NCI-H446 (cell line): ENCODE measurements around the gene SDF2L1.
"Not testable (repeated sequence)": the region's sequence is repeated elsewhere in the genome, so short reads cannot be mapped to it uniquely, and the experiment has no call there.

Experiments
- DNase-seq, 2 experiments: peaks; one replicate each; lab custom pipeline; 2025; lab: John Stamatoyannopoulos, UW

The SDF2L1 gene

GRCh38 chr22:21636629-21637218, 5.4 kb upstream of the SDF2L1 start:
- DNase-seq, result no peak

- not testable (repeated sequence) for DNase-seq
Measured at GRCh38 chr22:21637450-21637849, 4.7 kb upstream of the SDF2L1 start.

- DNase-seq, result no peak
Measured at GRCh38 chr22:21639359-21639758, 2.7 kb upstream of the SDF2L1 start.

GRCh38 chr22:21640810-21641209, 1.3 kb upstream of the SDF2L1 start:
- DNase-seq, result no peak

GRCh38 chr22:21641417-21641788, 699 bp upstream of the SDF2L1 start:
- DNase-seq, result no peak

GRCh38 chr22:21642584-21643448, 714 bp downstream of the SDF2L1 start:
- DNase-seq, result peak; percentile 61 to 78

GRCh38 chr22:21643533-21644357, 1.6 kb downstream of the SDF2L1 start:
- no peak for DNase-seq

GRCh38 chr22:21645513-21645912, 3.4 kb downstream of the SDF2L1 start:
- DNase-seq, result not testable (repeated sequence)

GRCh38 chr22:21646608-21647590, 4.8 kb downstream of the SDF2L1 start:
- DNase-seq, result peak; percentile 84 to 87

GRCh38 chr22:21650280-21650679, 8.2 kb downstream of the SDF2L1 start:
- DNase-seq, result no peak

GRCh38 chr22:21650823-21651520, 8.9 kb downstream of the SDF2L1 start:
- peak in 1 of 2 experiments; percentile 18 for DNase-seq

GRCh38 chr22:21651521-21652009, 9.5 kb downstream of the SDF2L1 start:
- no peak for DNase-seq

GRCh38 chr22:21652010-21652546, 10.0 kb downstream of the SDF2L1 start:
- peak; percentile 90 to 96 for DNase-seq

GRCh38 chr22:21652547-21653545, 10.7 kb downstream of the SDF2L1 start:
- no peak for DNase-seq

GRCh38 chr22:21657020-21657359, 14.9 kb downstream of the SDF2L1 start:
- no peak for DNase-seq

GRCh38 chr22:21657360-21658032, 15.4 kb downstream of the SDF2L1 start:
- peak; percentile 44 to 87 for DNase-seq

GRCh38 chr22:21659864-21660525, 17.9 kb downstream of the SDF2L1 start:
- DNase-seq, result no peak

- DNase-seq, result no peak
Measured at GRCh38 chr22:21660904-21661303, 18.8 kb downstream of the SDF2L1 start.
